ENCODE measurements around the gene P2RX3. TPM values are rescaled to one million over a fixed set of nuclear protein-coding genes. Genes with fewer than 3 reads are reported as not detected.

The P2RX3 gene
- total and polyA plus RNA-seq, 10 of the 15 experiments (the other 5 are each of a cell fraction or from before 2014, with no cell fraction given): 0.05 to 0.12 TPM; not detected in 8

DNA sequence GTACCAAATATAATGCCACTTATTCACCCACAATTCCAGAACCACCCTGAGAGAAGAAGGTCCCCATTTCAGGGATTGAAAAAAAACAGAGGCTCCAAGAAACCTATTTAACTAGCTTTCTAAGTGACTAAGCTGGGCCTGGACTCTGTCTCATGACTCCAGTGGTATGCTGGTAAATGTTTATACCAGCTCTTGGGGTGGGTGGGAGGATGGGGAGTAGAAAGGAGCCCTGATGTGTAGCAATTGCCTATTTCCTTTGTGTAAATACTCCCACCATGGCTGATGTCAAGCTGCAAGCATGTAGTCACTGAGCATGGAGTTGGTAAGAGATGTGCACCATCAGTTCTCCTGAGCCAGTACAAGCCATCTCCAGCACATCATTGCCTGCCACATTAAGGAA is 40.0 kb downstream of the P2RX3 start (continued):
- TF ChIP-seq, protein P1, sequence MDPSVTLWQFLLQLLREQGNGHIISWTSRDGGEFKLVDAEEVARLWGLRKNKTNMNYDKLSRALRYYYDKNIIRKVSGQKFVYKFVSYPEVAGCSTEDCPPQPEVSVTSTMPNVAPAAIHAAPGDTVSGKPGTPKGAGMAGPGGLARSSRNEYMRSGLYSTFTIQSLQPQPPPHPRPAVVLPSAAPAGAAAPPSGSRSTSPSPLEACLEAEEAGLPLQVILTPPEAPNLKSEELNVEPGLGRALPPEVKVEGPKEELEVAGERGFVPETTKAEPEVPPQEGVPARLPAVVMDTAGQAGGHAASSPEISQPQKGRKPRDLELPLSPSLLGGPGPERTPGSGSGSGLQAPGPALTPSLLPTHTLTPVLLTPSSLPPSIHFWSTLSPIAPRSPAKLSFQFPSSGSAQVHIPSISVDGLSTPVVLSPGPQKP (IDR thresholded peaks at IDR 0.05; ENCODE audit: low read depth, low read length): no peak
- TF ChIP-seq, protein P2, sequence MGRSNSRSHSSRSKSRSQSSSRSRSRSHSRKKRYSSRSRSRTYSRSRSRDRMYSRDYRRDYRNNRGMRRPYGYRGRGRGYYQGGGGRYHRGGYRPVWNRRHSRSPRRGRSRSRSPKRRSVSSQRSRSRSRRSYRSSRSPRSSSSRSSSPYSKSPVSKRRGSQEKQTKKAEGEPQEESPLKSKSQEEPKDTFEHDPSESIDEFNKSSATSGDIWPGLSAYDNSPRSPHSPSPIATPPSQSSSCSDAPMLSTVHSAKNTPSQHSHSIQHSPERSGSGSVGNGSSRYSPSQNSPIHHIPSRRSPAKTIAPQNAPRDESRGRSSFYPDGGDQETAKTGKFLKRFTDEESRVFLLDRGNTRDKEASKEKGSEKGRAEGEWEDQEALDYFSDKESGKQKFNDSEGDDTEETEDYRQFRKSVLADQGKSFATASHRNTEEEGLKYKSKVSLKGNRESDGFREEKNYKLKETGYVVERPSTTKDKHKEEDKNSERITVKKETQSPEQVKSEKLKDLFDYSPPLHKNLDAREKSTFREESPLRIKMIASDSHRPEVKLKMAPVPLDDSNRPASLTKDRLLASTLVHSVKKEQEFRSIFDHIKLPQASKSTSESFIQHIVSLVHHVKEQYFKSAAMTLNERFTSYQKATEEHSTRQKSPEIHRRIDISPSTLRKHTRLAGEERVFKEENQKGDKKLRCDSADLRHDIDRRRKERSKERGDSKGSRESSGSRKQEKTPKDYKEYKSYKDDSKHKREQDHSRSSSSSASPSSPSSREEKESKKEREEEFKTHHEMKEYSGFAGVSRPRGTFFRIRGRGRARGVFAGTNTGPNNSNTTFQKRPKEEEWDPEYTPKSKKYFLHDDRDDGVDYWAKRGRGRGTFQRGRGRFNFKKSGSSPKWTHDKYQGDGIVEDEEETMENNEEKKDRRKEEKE (IDR thresholded peaks at IDR 0.05): no peak
- TF ChIP-seq EZH2 (IDR thresholded peaks at IDR 0.05; ENCODE audit: borderline replicate concordance, control insufficient read depth, low read depth, low read length) (no peak), TBL1XR1 (IDR thresholded peaks at IDR 0.05; ENCODE audit: low read depth, low read length) (no peak), FOXM1 (IDR thresholded peaks at IDR 0.05; ENCODE audit: low read depth, low read length) (no peak), CREM (IDR thresholded peaks at IDR 0.05; ENCODE audit: low read depth) (no peak), RB1 (IDR thresholded peaks at IDR 0.05; ENCODE audit: borderline replicate concordance) (no peak), SMAD5 (IDR thresholded peaks at IDR 0.05; ENCODE audit: low read depth) (no peak), EGR1 (IDR thresholded peaks at IDR 0.05; ENCODE audit: borderline replicate concordance in 1 of 2, low read depth in 2 of 2, low read length in 2 of 2) (no peak), HDGF (IDR thresholded peaks at IDR 0.05) (no peak)
- TF ChIP-seq, protein P3, sequence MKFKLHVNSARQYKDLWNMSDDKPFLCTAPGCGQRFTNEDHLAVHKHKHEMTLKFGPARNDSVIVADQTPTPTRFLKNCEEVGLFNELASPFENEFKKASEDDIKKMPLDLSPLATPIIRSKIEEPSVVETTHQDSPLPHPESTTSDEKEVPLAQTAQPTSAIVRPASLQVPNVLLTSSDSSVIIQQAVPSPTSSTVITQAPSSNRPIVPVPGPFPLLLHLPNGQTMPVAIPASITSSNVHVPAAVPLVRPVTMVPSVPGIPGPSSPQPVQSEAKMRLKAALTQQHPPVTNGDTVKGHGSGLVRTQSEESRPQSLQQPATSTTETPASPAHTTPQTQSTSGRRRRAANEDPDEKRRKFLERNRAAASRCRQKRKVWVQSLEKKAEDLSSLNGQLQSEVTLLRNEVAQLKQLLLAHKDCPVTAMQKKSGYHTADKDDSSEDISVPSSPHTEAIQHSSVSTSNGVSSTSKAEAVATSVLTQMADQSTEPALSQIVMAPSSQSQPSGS (IDR thresholded peaks at IDR 0.05; ENCODE audit: low read length): no peak
- TF ChIP-seq, protein P4, sequence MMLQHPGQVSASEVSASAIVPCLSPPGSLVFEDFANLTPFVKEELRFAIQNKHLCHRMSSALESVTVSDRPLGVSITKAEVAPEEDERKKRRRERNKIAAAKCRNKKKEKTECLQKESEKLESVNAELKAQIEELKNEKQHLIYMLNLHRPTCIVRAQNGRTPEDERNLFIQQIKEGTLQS (IDR thresholded peaks at IDR 0.05; ENCODE audit: borderline replicate concordance, extremely low read depth, low read depth, low read length): no peak
